ENCODE measurements around the gene GRM4.

Gene GRM4

DNA sequence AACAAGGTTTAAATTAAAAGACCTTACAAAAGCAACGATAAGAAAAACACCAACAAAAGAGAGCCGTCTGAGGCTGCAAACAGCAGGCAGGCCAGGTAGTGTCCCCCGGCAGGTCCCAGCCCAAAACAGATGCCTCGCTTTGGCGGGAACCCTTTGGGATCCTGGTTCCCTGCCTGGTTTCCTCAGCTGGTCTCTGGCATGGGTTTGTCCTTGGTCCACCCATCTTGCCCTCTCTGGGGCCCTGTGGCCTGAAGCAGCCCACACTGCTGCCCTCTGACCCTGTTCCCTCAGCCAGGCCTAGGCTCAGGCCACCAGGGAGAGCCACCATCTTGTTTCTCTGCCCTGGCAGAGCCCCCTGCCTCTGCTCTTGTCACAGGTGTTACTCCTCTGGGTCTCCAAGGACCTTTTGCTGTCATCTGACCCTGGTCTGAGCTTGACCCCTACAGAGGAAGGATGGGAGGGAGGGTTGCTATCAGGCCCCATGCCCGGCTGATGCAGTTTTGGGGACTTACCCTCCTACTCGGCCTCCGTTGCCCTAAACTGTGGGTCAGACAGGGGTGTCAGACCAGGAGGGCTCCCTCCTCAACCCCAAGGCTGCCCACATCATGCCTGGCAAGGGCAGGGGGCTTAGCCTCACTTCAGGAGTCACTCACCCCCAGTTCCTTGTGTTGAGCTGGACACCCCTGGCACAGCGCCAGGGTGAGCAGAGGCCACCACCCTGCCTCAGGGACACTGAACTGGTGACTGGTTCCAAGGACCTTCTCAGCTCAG is 30.6 kb upstream of the GRM4 start:
- Histone ChIP-seq H3K4me3 (ENCODE audit: insufficient read depth, low read length, poor library complexity, severe bottlenecking) (no peak overlapping the region), H4K20me1 (ENCODE audit: low read depth, low read length) (no peaks in the 10 kb centered on the region), H3K36me3 (ENCODE audit: low read length) (no peaks in the 10 kb centered on the region), H3K9ac (ENCODE audit: low read length) (no peak overlapping the region), H3K9me2 (replicated peaks; ENCODE audit: insufficient read depth, low read length) (no peaks in the 10 kb centered on the region), H3K79me2 (ENCODE audit: insufficient read depth, low read length) (no peaks in the 10 kb centered on the region), H2AFZ (ENCODE audit: low read depth, low read length, severe bottlenecking) (no peak overlapping the region), H3F3A (ENCODE audit: insufficient read depth) (peaks cover 7% of the 10 kb centered on the region), H3K27me3 (ENCODE audit: low read length) (no peaks in the 10 kb centered on the region), H3K4me2 (ENCODE audit: low read depth, low read length, poor library complexity, severe bottlenecking) (no peak overlapping the region), H3K9me3 (ENCODE audit: insufficient read depth, low read length) (no peaks in the 10 kb centered on the region), H3K27ac (ENCODE audit: low read depth, low read length) (no peak overlapping the region)
- TF ChIP-seq, protein P1, sequence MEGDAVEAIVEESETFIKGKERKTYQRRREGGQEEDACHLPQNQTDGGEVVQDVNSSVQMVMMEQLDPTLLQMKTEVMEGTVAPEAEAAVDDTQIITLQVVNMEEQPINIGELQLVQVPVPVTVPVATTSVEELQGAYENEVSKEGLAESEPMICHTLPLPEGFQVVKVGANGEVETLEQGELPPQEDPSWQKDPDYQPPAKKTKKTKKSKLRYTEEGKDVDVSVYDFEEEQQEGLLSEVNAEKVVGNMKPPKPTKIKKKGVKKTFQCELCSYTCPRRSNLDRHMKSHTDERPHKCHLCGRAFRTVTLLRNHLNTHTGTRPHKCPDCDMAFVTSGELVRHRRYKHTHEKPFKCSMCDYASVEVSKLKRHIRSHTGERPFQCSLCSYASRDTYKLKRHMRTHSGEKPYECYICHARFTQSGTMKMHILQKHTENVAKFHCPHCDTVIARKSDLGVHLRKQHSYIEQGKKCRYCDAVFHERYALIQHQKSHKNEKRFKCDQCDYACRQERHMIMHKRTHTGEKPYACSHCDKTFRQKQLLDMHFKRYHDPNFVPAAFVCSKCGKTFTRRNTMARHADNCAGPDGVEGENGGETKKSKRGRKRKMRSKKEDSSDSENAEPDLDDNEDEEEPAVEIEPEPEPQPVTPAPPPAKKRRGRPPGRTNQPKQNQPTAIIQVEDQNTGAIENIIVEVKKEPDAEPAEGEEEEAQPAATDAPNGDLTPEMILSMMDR (IDR thresholded peaks at IDR 0.05; ENCODE audit: insufficient read depth, low read length, poor library complexity, severe bottlenecking): no peak
- TF ChIP-seq EZH2phosphoT487 (conservative IDR thresholded peaks at IDR 0.05; ENCODE audit: low read length): no peak

DNA sequence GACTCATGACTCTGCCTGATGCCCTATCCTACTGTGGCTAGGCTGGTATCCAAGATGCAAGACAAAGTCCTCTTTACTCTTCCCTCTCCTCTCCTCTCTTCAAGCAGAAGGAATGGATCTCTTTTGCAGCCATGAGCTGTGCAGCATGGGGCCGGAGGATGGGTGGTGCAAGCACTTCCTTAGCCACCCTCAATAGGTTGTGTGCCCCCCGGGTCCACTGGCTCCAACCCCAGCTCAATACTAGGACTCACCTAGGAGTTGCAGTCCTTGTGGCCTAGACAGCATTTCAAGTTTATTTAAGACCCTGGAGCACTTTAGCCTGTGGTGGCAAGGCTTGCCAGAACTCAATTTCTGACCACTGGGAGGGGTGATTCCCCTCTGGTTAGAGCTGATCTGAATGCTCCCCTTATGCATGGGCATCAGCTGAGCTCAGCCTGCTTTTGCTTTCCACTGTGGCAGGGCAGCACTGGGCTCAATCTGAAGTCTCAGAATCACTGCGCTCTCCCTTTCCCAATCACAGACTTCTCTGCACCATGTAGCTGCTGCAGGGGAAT is 29.0 kb upstream of the GRM4 start:
- Histone ChIP-seq H3K36me3 (ENCODE audit: low read length) (no peaks in the 10 kb centered on the region), H3K27me3 (ENCODE audit: low read length) (no peaks in the 10 kb centered on the region), H3K4me2 (ENCODE audit: low read depth, low read length, poor library complexity, severe bottlenecking) (no peak overlapping the region), H3K79me2 (ENCODE audit: insufficient read depth, low read length) (no peaks in the 10 kb centered on the region), H3K9me2 (replicated peaks; ENCODE audit: insufficient read depth, low read length) (no peaks in the 10 kb centered on the region), H3K4me3 (ENCODE audit: insufficient read depth, low read length, poor library complexity, severe bottlenecking) (no peak overlapping the region), H4K20me1 (ENCODE audit: low read depth, low read length) (no peaks in the 10 kb centered on the region), H3F3A (ENCODE audit: insufficient read depth) (0 out of 2 replicates have a peak, but pooled peaks cover under 1% of the 10 kb centered on the region), H3K9ac (ENCODE audit: low read length) (no peak overlapping the region), H3K27ac (ENCODE audit: low read depth, low read length) (no peak overlapping the region), H2AFZ (ENCODE audit: low read depth, low read length, severe bottlenecking) (no peak overlapping the region), H3K9me3 (ENCODE audit: insufficient read depth, low read length) (no peaks in the 10 kb centered on the region)
- TF ChIP-seq, protein P1 (IDR thresholded peaks at IDR 0.05; ENCODE audit: insufficient read depth, low read length, poor library complexity, severe bottlenecking): no peak
- TF ChIP-seq EZH2phosphoT487 (conservative IDR thresholded peaks at IDR 0.05; ENCODE audit: low read length): no peak

DNA sequence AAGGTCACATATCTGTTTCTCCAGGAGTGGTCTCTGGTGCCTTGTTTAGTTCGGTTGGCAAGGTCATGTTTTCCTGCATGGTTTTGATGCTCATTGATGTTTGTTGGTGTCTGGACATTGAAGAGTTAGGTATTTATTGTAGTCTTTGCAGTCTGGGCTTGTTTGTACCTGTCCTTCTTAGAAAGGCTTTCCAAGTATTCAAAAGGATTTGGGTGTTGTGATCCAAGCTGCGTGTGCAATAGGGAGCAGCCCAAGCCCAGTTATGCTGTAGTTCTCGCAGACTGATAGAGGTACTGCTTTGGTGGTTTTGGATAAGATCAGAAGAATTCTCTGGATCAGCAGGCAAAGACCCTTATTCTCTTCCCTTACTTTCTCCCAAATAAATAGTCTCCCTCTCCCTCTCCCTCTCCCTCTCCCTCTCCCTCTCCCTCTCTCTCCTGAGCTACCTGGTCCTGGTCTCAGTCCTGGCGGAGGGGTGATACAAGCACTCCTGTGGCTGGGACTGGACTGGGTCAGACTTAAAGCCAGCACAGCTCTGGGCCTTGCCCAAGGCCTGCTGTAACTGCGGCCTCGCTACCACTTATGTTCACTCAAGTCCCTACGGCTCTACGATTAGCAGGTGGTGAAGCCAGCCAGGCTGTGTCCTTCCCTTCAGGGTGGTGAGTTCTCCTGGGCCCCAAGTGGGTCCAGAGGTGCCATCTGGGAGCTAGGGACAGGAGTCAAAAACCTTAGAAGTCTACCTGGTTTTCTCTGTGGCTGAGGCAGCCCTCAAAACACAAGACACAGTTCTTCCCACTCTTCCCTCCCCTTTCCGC is 27.3 kb upstream of the GRM4 start:
- no peaks in the 10 kb centered on the region for H3K36me3 ChIP-seq (ENCODE audit: low read length)
- no peaks in the 10 kb centered on the region for H3K9me2 ChIP-seq (replicated peaks; ENCODE audit: insufficient read depth, low read length)
- H2AFZ ChIP-seq (ENCODE audit: low read depth, low read length, severe bottlenecking): no peak overlapping the region
- no peak overlapping the region for H3K4me3 ChIP-seq (ENCODE audit: insufficient read depth, low read length, poor library complexity, severe bottlenecking)
- no peaks in the 10 kb centered on the region for H4K20me1 ChIP-seq (ENCODE audit: low read depth, low read length)
- H3K27ac ChIP-seq (ENCODE audit: low read depth, low read length): no peak overlapping the region
- H3K79me2 ChIP-seq (ENCODE audit: insufficient read depth, low read length): no peaks in the 10 kb centered on the region
- no peak for TF ChIP-seq EZH2phosphoT487 (conservative IDR thresholded peaks at IDR 0.05; ENCODE audit: low read length)
- TF ChIP-seq, protein P1 (IDR thresholded peaks at IDR 0.05; ENCODE audit: insufficient read depth, low read length, poor library complexity, severe bottlenecking): no peak
- no peaks in the 10 kb centered on the region for H3K9me3 ChIP-seq (ENCODE audit: insufficient read depth, low read length)
- H3K9ac ChIP-seq (ENCODE audit: low read length): no peak overlapping the region
- no peaks in the 10 kb centered on the region for H3K27me3 ChIP-seq (ENCODE audit: low read length)
- no peak overlapping the region for H3K4me2 ChIP-seq (ENCODE audit: low read depth, low read length, poor library complexity, severe bottlenecking)
- no peaks in the 10 kb centered on the region for H3F3A ChIP-seq (ENCODE audit: insufficient read depth)

Data from SU-DHL-6 (cell line).